CD4-positive, alpha-beta T cell treated with Interleukin-12 subunit alpha and Interleukin-12 subunit beta, for 1 hour (primary cell): ENCODE measurements around the gene BICD2.
"Not testable (repeated sequence)": the region's sequence is repeated elsewhere in the genome, so short reads cannot be mapped to it uniquely, and the experiment has no call there.

Experiments
- DNase-seq: peaks from one replicate; pipeline ENCODE4 v3.0.0-alpha.2; 2020

BICD2 gene

DNA sequence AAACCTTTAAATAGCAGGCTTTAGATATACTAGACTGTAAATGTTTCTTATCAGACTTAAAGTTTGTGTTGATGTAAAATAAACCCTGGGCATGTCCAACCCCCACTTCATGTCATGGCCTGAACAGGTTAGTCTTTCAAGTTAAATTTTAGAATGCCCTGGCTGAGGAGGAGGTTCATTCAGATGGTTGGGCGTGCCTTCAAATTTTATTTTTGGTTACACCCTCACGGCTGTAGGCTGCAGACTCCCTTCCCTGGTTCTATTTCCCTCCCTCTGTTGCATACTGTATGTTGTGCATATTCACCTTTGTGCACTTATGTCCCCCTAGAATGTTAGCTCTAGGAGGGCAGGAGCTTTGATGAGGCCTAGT, 5.3 kb upstream of the BICD2 start:
- DNase-seq: no peak

DNA sequence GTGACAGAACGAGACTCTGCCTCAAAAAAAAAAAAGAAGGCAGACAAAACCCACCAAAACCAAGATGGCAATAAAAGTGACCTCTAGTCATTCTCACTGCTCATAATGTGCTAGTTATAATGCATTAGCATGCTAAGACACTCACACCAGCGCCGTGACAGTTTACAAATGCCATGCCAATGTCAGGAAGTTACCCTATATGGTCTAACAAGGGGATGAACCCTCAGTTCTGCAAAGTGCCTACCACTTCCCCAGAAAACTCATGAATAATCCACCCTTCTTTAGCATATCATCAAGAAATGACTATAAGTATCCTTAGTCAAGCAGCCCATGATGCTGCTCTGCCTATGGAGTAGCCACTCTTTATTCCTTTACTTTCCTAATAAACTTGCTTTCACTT, 4.7 kb upstream of the BICD2 start:
- DNase-seq: no peak

DNA sequence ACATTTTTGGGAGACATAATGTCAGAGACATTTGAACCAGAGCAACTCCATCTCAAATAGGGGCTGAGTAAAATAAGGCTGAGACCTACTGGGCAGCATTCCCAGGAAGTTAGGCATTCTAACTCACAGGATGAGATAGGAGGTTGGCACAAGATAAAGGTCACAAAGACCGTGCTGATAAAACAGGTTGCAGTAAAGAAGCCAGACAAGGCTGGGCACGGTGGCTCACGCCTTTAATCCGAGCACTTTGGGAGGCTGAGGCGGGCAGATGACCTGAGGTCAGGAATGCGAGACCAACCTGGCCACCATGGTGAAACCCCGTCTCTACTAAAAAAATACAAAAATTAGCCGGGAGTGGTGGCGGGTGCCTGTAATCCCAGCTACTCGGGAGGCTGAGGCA, 4.2 kb upstream of the BICD2 start:
- DNase-seq: not testable (repeated sequence)

DNA sequence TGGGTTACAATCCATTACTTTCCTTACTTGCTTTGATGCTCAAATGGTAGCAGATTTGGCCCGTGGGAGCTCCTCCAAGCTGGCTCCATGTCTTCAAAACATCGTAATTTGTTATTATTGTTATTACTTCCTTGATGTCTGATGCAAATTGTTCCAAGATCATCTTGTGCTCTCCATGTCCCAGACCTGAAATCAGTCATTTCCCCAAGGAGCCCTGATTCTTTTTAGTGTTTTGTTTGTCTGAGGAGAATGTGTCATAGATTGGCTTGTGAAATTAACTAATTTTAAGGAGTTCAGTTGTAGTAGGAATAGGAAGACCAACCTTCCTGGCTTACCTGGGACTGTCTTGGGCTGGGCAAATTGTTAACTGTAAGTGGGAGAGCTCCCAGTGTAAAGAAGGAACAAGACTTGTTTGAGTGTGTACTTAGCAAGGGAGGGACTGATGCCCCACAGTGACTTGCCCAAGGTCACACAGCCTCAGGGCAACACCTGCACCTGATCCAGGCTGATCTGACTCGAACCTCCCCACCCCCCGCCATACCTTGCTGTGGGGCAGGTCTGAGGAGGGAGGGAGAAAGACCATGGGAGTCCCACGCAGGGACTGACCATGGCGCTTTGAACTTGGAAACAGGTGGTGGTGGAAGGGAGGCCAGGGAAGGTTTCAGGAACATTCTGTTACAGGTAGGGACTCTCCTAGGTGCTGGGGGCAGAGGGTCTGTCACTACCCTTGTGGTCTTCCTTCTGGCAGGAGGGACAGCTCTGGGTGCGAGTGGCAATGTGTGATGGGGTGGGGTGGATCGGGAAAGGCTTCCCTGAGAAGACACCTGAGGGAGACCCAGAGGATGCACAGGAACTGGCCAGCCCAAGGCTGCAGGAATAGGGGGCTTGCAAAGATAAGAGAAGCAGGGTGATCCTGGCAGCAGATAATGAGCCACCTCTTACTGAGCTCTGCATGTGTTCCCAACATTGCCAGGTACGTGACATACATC, 2.7 kb upstream of the BICD2 start:
- no peak for DNase-seq

DNA sequence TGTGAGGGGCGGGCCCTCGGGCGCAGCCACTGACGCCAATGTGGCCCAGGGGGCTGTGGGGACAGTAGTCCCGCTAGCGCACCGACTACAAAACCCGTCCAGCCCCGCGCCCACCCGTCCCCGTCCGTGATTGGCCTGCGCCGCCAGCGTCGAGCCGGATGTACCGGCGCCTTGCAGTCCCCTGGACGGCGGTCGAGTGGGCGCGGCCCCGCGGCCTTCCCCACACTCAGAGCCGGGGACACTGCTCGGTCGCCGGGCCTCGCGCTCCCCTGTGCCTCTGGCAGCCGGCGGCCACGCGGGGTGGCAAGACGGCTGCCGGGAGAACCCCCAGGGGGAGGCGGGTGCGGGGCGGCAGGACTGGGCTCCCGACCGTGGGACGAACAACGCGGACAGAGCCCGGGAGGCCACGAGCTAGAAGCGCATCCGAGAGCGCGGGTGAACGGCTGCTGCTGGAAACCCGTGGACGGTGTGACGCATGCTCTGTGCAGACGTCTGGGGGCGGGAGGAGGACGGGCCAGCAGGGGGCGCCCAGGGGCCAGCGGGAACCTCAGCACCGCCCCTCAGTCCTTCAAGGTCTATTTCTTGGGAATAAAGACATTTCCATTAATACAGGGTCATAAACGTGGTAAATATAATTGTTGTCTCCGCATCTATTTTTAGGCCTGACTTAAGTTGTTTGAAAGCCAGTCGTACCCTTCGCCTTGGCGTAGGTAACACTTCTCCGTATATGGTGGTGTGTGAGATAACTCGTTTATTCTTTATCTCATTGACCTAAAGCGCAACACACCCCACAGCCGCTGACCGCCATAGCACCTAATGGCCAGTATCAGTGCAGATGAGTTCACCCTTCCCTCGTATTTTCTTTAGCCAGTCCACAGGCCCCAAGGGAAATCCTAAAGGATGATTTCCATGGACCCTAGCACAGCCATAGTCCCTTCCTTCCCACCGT, 629 bp upstream of the BICD2 start:
- peak; percentile 99 for DNase-seq

DNA sequence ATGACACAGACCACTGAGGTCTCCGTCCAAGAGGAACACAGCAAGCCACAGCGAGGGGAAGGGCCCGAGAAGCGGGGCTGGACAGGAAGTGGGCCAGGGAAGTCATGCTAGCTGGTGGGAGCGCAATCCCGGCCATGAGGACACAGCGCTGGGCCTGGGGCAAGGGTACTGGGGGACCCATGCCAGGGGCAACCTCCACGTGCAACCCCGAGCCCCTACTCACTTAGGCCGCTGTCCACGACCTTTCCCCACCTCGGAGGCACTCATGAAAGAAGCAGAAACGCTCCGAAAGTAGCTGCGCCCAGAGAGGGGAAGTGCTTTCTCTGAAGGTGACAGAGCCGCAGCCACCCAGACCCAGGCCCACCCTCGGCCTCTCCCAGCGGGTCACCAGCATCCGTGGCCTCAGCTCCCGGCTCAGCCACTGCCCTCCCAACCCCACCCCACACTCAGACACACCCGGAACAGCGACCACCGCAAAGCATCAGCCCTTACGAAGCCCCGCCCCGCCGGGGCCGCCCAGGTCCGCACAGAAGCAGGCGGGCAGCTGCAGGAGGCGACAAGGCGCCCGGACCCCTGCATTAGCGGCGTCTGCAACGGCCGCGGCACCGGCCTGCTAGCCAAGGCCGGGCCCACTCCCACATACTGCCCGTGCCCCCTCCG, 782 bp downstream of the BICD2 start:
- peak; percentile 28 for DNase-seq

DNA sequence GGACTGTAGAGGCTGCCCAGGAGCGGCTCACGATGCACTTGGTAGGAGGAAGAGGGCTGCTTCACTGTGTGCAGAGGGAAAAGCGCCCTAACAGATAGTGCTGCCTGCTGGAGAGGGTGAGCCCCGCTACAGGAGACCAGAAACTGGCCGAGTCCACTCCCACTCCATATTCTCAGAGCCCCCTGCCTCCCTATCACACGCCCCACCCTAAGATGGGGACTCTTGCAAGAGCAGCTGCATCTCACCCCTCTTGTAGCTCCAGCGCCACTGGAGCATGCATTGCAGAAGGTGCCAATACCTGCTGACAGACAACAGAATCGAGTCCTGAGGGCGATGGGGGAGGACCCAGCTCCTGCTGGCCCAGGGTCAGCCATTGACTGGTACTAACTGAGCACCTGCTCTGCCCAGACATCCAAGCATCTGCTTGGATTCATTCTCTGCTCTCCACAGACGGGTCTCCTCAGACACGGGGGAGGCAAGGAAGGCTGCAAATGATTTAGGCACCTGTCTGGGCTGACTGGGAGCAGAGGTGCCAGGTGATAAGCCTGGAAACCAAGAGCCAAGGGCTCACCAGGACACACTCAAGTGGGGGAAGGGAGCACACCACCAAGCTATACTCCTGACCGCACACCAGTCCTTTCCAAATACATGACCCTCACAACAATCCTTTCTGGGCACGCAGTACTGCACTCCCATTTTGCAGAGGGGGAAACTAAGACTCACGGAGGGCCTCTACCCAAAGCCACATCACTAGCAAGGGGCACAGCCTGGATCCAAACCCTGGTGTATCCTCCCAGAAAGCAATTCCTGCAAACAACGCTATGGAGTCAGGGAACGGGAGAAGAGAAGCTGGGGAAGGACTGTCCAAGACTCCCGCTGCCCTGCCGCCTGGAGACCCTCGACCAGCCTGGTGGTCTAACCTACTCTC, 1.6 kb downstream of the BICD2 start:
- DNase-seq: no peak

DNA sequence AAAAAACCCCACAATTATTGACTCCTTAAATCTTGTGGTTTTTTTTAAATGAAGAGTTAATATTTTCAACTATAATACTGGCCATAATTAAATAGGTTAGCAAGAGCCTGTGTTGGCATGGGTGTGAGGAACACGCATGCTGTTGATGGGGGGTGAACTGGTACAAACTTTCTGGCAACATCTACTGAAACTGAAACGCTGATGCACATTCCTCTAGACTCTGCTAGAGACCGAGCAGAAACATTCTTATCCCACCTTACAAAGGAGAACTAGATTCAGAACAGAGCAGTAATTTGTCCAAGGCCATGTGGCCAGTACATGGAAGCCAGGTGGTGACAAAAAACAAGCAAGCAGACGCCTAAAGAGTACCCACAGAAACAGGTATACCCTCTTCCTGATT, 2.4 kb downstream of the BICD2 start:
- no peak for DNase-seq

DNA sequence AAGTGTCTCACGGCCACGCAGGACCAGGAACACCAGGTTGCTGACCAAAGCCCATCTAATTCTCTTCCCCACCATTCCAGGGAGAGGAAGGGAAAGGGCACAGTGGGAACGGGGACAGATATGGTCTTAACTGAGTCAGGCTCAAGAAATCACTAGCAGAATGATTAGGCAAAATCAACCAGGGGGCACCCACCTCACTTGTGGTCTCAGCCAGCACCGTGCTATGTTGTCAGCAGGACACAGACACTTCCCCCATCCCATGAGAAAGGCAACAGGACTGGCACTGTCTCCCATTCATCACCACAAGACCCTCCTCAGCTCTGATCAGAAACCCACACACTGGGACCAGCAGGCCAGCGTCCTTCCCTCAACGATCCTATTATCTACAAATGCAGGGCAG, 2.9 kb downstream of the BICD2 start:
- DNase-seq: no peak

DNA sequence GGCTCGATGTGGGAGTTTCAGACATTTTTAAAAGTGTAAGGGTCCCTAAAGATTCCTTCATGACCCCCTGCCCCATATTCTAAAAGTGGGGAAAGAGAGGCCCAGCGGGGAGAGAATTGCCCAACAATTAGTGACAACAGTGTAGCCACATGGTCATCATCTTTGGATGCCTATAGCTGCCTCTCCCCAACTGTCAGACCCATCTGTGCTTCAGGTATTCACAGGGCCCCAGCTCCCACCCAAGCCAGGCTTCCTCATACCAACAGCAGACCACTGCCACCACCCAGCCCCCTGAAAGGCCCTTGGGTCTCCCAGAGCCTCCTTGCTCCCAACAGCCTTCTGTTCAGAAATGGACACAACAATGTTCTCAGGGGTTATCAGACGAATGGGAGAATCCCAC, 4.1 kb downstream of the BICD2 start:
- DNase-seq: no peak

DNA sequence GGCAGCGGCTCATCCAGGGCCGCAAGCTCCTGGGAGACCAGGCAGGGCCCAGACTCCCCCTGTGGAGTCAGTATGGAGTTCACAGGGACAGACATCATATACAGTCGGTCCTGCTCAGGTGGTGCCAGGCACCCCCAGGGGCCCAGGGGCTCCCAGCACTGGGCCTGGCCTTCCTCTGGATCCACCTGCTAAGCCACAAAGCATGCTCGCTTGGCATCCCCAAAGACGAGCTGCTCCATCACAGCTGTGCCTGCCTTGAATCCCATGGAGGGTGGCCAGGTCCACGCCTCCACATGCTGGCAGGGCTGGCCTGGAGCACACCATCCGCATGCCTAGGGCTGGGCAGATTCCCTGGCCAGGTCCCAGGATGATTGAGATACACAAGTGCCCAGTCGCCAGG, 4.6 kb downstream of the BICD2 start:
- DNase-seq: no peak

DNA sequence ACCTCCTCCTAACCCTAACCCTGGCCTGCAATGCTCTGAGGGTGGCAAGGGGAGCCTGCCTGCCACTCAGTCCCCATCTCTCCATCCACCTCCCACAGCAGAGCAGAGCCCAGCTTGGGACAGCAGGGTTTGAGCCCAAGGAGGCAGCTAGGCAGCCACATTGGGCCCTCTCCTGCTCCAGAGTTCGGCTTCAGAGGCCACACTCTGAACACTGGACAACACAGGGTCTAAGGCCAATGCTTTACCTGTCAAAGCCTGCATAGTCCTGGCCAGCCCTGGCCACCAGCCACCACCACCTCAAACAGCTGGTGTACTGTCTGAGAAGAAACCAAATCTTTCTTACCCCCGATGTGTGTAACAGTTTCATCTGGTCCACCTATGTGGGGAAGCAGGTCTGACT, 5.2 kb downstream of the BICD2 start:
- no peak for DNase-seq

DNA sequence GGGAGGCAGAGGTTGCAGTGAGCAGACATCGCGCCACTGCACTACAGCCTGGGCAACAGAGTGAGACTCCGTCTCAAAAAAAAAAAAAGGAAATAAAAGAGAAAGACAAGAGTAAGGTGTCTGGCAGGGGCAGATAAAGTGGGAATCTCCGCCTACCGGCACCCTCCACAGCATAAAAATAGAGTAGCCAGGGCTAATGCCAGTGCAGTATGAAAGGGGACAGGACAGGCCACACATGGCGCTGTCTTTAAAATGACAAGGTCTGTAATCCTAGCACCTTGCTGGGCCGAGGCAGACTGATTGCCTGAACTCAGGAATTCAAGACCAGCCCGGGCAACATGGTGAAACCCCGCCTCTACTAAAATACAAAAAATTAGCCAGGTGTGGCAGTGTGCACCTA, 7.8 kb downstream of the BICD2 start:
- DNase-seq: no peak

DNA sequence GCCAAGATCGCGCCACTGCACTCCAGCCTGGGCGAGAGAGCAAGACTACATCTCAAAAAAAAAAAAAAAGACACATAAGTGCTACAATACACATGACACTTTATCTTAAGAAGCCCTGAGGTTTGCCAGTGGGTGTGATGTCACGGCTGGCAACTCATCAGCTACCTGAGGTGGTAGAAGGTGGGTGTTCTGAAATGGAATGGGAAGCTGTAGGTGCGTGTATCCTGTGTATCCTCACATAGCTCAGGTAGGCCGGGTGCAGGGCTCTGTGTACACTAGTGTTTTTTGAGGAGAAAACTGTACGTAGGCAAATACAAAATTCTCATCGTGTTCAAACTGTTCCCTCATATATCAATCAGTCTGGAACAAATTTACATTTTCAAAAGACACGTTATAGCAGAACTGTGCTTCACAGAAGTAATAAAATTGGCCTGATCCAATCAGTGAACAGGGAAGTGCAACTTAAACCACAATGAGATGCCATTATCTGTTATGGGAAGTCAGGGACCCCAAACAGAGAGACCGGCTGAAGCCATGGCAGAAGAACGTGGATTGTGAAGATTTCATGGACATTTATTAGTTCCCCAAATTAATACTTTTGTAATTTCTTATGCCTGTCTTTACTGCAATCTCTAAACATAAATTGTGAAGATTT, 10.4 kb downstream of the BICD2 start:
- no peak for DNase-seq

DNA sequence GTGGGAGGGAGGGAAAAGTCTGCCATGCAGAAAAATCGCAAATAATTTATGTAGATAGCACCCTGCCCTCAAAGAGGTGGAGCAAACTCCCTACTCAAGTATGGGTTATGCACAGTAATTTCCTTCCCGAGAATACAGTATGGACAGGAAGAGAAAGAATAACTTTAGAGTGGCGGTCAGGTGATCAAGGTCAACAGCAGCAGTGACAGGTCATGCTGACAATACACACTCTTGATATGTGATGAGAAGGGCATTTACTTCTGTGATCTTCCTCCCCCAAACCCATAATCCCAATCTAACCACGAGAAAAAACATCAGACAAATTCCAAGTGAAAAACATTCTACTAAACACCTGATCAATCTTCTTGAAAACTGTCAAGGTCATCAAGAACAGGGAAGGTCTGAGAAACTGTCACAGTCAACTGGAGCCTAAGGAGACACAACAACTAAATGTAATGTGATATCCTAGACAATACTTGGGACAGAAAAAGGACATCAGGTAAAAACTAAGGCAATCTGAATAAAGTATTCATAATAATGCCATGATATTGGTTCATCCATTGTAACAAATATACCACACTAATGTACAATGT, 11.7 kb downstream of the BICD2 start:
- DNase-seq: no peak

DNA sequence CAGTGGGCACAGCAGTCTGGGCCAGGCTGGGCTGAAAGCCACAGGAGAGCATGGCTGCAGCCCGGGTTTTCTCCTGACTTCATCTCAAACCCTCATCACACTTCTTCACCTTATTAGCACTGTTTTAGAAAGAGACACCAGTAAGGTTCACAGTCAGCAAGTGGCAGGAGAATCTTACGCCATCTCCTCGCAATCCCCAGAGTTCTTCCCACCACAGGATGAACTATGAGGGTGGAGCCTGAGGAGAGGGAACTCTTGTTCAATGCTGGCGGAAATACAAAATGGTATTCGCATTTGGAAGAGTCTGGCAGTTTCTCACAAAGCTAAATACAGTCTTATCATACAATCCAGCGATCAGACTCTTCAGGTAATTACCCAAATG, 14.7 kb downstream of the BICD2 start:
- DNase-seq: no peak

DNA sequence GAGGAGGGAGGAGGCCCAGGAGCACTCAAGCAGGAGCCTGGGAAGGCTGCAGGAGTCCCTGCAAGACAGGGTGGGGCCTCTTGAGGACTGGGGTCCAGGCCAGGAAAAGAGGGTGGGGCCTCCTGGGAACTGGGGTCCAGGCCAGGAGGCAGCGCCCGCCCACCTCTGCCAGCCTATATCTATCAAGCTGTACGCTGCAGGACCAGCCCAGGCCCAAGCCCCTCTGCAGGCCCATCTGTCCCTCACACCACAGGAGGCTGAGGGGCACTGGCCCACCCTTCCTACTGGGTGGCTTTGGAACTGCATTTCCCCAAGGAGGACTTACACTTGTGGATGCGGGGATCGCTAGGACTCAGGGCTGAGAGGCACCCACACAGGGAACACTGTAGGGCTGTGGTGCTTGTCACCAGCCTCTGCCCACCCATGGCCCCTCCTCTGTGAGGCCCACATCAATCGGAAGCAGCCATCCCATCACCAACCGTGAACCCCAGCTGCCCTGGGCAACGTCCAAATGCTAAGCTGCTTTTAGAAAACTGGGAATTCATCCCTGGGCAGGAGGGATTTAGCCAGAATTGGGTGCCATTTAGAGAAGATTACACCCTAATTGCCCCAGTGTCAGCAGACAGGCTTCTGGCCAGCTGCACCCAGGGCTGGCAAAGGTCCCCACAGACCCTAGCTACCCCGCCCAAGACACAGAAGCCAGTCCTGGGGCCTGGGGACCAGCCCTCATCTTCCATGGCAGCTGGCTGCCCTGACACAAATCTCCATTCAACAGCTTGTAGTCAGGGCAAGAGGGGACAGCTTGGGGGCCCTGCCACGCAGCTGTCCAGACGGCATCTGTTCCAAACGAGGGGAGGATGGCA, 15.3 kb downstream of the BICD2 start:
- no peak for DNase-seq

DNA sequence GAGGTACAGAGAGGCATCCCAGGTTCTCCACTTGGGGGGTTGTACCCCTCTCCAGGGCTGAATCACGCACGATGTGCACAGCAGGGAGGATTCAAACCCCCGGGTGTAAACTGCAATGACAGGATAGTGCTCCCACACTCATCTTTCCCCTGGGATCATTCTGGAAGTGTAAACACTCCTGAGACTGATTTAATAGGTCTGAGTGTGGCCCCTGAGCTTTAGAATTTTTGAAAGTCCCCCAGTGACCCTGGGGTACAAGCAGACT, 16.5 kb downstream of the BICD2 start:
- DNase-seq: no peak

DNA sequence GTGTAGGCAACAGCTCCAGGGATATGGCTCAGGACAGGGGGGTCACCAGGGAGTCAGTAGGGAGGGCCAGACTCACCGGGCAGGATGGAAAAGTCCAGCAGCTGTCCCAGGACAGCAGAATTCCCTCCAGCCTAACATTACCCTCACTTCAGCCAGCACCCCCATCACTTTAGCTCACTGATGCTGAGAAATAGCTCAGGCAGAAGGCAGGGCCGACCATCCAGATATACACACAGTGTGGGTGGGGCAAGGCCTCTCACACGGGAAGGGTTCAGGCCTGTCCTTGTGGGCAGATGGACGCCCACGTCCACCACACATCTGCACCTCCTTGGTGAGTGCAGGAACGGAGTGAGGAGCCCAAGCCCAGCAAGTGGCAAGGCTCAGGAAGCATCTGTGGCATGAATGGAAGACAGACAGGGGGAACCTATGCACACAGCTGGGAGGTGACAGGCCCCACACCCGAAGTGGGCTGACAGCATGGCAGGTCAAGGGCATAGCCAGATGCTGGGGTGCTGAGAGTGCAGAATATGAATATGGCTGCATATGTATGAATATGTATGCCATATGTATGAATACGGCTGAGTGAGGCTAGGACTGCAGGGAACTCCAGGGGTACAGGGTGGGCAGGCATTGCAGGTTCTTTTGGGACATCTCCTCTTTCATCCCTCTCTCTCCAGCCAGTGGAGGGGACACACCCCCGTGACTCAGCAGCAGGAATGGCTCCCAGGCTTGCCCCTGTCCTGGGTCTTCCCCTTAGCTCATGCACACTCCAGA, 17.0 kb downstream of the BICD2 start:
- no peak for DNase-seq
